ENCODE measurements around the gene TDRD1.

- TF ChIP-seq CTCF (conservative IDR thresholded peaks at IDR 0.05 in 1 of 2, IDR thresholded peaks at IDR 0.05 in 1 of 2; ENCODE audit: extremely low read depth in 1 of 2, insufficient read depth in 1 of 2, low read depth in 1 of 2, low read length in 2 of 2) (no peak), EZH2 (IDR thresholded peaks at IDR 0.05; ENCODE audit: borderline replicate concordance, low read length) (no peak)
Observed at GRCh38 chr10:114259824-114260223, 80.7 kb downstream of the TDRD1 start.
